ENCODE measurements around the gene ADARB1. TPM values are rescaled to one million over a fixed set of nuclear protein-coding genes. Genes with fewer than 3 reads are reported as not detected.

The ADARB1 gene
- total and polyA plus RNA-seq, 2 of the 8 experiments (the other 6 are each of a cell fraction or from before 2014, with no cell fraction given): 4.7 to 14.9 TPM

- TF ChIP-seq KDM4A (IDR thresholded peaks at IDR 0.05; ENCODE audit: low read depth, low read length, severe bottlenecking) (no peak), RAD21 (IDR thresholded peaks at IDR 0.05 in 1 of 2, conservative IDR thresholded peaks at IDR 0.05 in 1 of 2; ENCODE audit: low read depth in 2 of 2, low read length in 2 of 2) (no peak), GTF2F1 (IDR thresholded peaks at IDR 0.05; ENCODE audit: borderline replicate concordance, low read depth, low read length) (no peak)
Measured at GRCh38 chr21:45056296-45056904, 18.0 kb upstream of the ADARB1 start (continued).

Measured in H1 (cell line).